ENCODE data around the gene ITM2C. TPM values are rescaled to one million over a fixed set of nuclear protein-coding genes. Genes with fewer than 3 reads are reported as not detected.

Gene ITM2C
- total and polyA plus RNA-seq, 2 experiments from 2014 or later: 241 to 367 TPM

GRCh38 chr2:230927711-230928341, 63.1 kb downstream of the ITM2C start:
- Histone ChIP-seq H3K4me3 (no peak overlapping the region), H3F3A (replicated peaks; ENCODE audit: low read depth) (no peaks in the 10 kb centered on the region), H3K36me3 (ENCODE audit: insufficient read depth) (no peaks in the 10 kb centered on the region), H2AFZ (no peak overlapping the region), H3K9me2 (ENCODE audit: insufficient read depth) (no peaks in the 10 kb centered on the region), H3K79me2 (replicated peaks; ENCODE audit: insufficient read depth) (no peaks in the 10 kb centered on the region), H3K27me3 (ENCODE audit: insufficient read depth) (no peaks in the 10 kb centered on the region), H3K27ac (ENCODE audit: low read depth) (no peak overlapping the region), H3K4me1 (ENCODE audit: insufficient read depth) (no peaks in the 10 kb centered on the region), H3K4me2 (no peak overlapping the region), H4K20me1 (replicated peaks; ENCODE audit: insufficient read depth) (no peaks in the 10 kb centered on the region)
- H3K27ac Mint-ChIP-seq: no peak overlapping the region
- no peaks in the 10 kb centered on the region for H3K36me3 Mint-ChIP-seq (ENCODE audit: low read depth)
- H3K9me3 Mint-ChIP-seq: no peaks in the 10 kb centered on the region
- TF ChIP-seq JUNB (IDR thresholded peaks at IDR 0.05; ENCODE audit: unreplicated experiment): no peak
- no peak for TF ChIP-seq ZNF331 (CRISPR knock-in tag; IDR thresholded peaks at IDR 0.05; ENCODE audit: low read depth)
- no peak for TF ChIP-seq NANOG (IDR thresholded peaks at IDR 0.05; ENCODE audit: borderline replicate concordance)
- TF ChIP-seq ZNF462 (CRISPR knock-in tag; IDR thresholded peaks at IDR 0.05): no peak
- no peak for TF ChIP-seq ZNF114 (CRISPR knock-in tag; IDR thresholded peaks at IDR 0.05)
- TF ChIP-seq STAT1 (IDR thresholded peaks at IDR 0.05; ENCODE audit: unreplicated experiment): no peak
- no peak overlapping the region for H3K4me3 Mint-ChIP-seq
- peaks cover 11% of the 10 kb centered on the region for H3K4me1 Mint-ChIP-seq
- DNase-seq (ENCODE audit: low spot score) (no peak), ATAC-seq (no peak)
- peaks cover 11% of the 10 kb centered on the region for H3K27me3 Mint-ChIP-seq (ENCODE audit: insufficient read depth, low read depth, poor library complexity)

Other genes with a start within 250 kb of the ITM2C start
- gene CAB39, start 152.1 kb upstream of the ITM2C start, total RNA-seq (2014; rRNA removed; shearing (Covaris generic)): 67.5 and 73.9 TPM in 2 replicates
- 15.5 and 18.7 TPM in 2 replicates for gene CAB39, start 152.1 kb upstream of the ITM2C start, polyA plus RNA-seq (2016; fragmentation: Nextera tagmentation; extraction: Ambion mirVana)
- gene GPR55, start 60.3 kb downstream of the ITM2C start, total RNA-seq (2014; rRNA removed; shearing (Covaris generic)): not detected in 2 replicates
- not detected in 2 replicates for gene GPR55, start 60.3 kb downstream of the ITM2C start, polyA plus RNA-seq (2016; fragmentation: Nextera tagmentation; extraction: Ambion mirVana)
- gene SPATA3, start 131.2 kb downstream of the ITM2C start, total RNA-seq (2014; rRNA removed; shearing (Covaris generic)): not detected in 2 replicates
- gene SPATA3, start 131.2 kb downstream of the ITM2C start, polyA plus RNA-seq (2016; fragmentation: Nextera tagmentation; extraction: Ambion mirVana): not detected in 2 replicates
- 1.3 and 1.4 TPM in 2 replicates for gene C2orf72, start 172.6 kb downstream of the ITM2C start, total RNA-seq (2014; rRNA removed; shearing (Covaris generic))
- gene C2orf72, start 172.6 kb downstream of the ITM2C start, polyA plus RNA-seq (2016; fragmentation: Nextera tagmentation; extraction: Ambion mirVana): 0.17 and 0.37 TPM in 2 replicates
- gene PSMD1, start 191.9 kb downstream of the ITM2C start, total RNA-seq (2014; rRNA removed; shearing (Covaris generic)): 148 and 180 TPM in 2 replicates
- 156 and 177 TPM in 2 replicates for gene PSMD1, start 191.9 kb downstream of the ITM2C start, polyA plus RNA-seq (2016; fragmentation: Nextera tagmentation; extraction: Ambion mirVana)